B cell (primary cell): ENCODE measurements around the gene CCDC85C. TPM values are rescaled to one million over a fixed set of nuclear protein-coding genes. Genes with fewer than 3 reads are reported as not detected.

Experiments used
- ATAC-seq: fragments of 200-7000 bp; cut with Tn5 transposase; one replicate; pipeline ENCODE4 v1.10.0; 2021; ENCODE audit warnings: low read depth, mild to moderate bottlenecking, moderate number of reproducible peaks, moderate library complexity
- CTCF ChIA-PET: fragments of 350-600 bp; sonication (Branson Sonifier 250); formaldehyde crosslinking; loops from one replicate; lab custom pipeline; 2021; ENCODE audit warnings: antibody characterized with exemption, inconsistent platforms; lab: Charles Lee
- POLR2A ChIA-PET: fragments of 350-600 bp; sonication (Branson Sonifier 250); formaldehyde crosslinking; loops from one replicate; lab custom pipeline; 2021; ENCODE audit warnings: antibody characterized with exemption; lab: Charles Lee
- DNase-seq: peaks from one replicate; pipeline ENCODE4 v3.0.0; 2013
- H2AFZ ChIP-seq: 2 replicates; pipeline ENCODE4 v1.6.1; 2012; ENCODE audit warnings: mild to moderate bottlenecking, low read depth, low read length; ENCODE audit not compliant: insufficient read depth, poor library complexity, severe bottlenecking
- H3K27ac ChIP-seq, 2 donors: 1 replicate in 1 of 2; 2 replicates in 1 of 2; pipeline ENCODE4 v1.5.1; 2012 to 2013; ENCODE audit warnings: low read length in 2 of 2, mild to moderate bottlenecking in 2 of 2, moderate library complexity in 1 of 2
- H3K27me3 ChIP-seq, 4 experiments: fragments of 200-600 bp in 1 of 4; sonication (generic) in 1 of 4; replicated peaks in 1 of 4; 1 replicate in 2 of 4; 2 replicates in 2 of 4; pipeline versions ENCODE4 v1.6.1 to v1.7.0; 2013 to 2016; ENCODE audit warnings: low read length in 3 of 4, mild to moderate bottlenecking in 2 of 4, mixed read lengths in 1 of 4, moderate library complexity in 1 of 4; ENCODE audit not compliant: insufficient read depth in 4 of 4, control insufficient read depth in 3 of 4; ENCODE audit errors: control extremely low read depth in 1 of 4
- H3K36me3 ChIP-seq, 2 experiments: replicated peaks in 1 of 2; 1 replicate in 1 of 2; 2 replicates in 1 of 2; pipeline versions ENCODE4 v1.6.1 to v1.7.1; 2013; ENCODE audit warnings: low read length in 1 of 2; ENCODE audit not compliant: insufficient read depth in 2 of 2, control insufficient read depth in 1 of 2; ENCODE audit errors: control extremely low read depth in 1 of 2, extremely low read depth in 1 of 2
- H3K4me1 ChIP-seq, 2 donors: fragments of 200-600 bp in 1 of 2; sonication (generic) in 1 of 2; 1 replicate in 1 of 2; 2 replicates in 1 of 2; pipeline versions ENCODE4 v1.5.1 to v1.6.1; 2013 to 2017; ENCODE audit warnings: low read length in 2 of 2; ENCODE audit not compliant: control insufficient read depth in 2 of 2, insufficient read depth in 2 of 2
- H3K4me2 ChIP-seq: replicated peaks from 2 replicates; pipeline ENCODE3; 2012; ENCODE audit warnings: mild to moderate bottlenecking, low read depth, low read length; ENCODE audit not compliant: poor library complexity, severe bottlenecking
- H3K4me3 ChIP-seq, 5 experiments: fragments of 200-600 bp in 1 of 5; sonication (generic) in 1 of 5; 1 replicate in 3 of 5; 2 replicates in 2 of 5; pipeline versions ENCODE4 v1.5.1 to v1.7.0; 2011 to 2016; ENCODE audit warnings: low read length in 4 of 5, mild to moderate bottlenecking in 4 of 5, low read depth in 2 of 5, control low read depth in 1 of 5, moderate library complexity in 1 of 5; ENCODE audit not compliant: insufficient read depth in 1 of 5; ENCODE audit errors: control extremely low read depth in 1 of 5, extremely low read depth in 1 of 5
- H3K79me2 ChIP-seq: fragments of 200-600 bp; sonication (generic); one replicate; pipeline ENCODE4 v1.6.0; 2016; ENCODE audit warnings: low read length; ENCODE audit not compliant: control insufficient read depth, insufficient read depth
- H3K9ac ChIP-seq: fragments of 200-600 bp; sonication (generic); 2 replicates; pipeline ENCODE4 v1.6.1; 2017; ENCODE audit warnings: mild to moderate bottlenecking, low read length, moderate library complexity
- H3K9me3 ChIP-seq, 3 donors: one replicate each; pipeline versions ENCODE4 v1.6.1 to v1.7.1; 2013; ENCODE audit warnings: low read length in 2 of 3; ENCODE audit not compliant: control insufficient read depth in 2 of 3, insufficient read depth in 1 of 3; ENCODE audit errors: control extremely low read depth in 1 of 3
- H4K20me1 ChIP-seq: 2 replicates; pipeline ENCODE4 v1.6.0; 2012; ENCODE audit warnings: mild to moderate bottlenecking, low read length; ENCODE audit not compliant: insufficient read depth, control insufficient read depth, poor library complexity, severe bottlenecking
- H3K27ac Mint-ChIP-seq: one replicate; pipeline ENCODE4 v1.8.0; 2021; ENCODE audit warnings: mixed read lengths
- H3K27me3 Mint-ChIP-seq: one replicate; pipeline ENCODE4 v1.8.0; 2021; ENCODE audit warnings: mixed read lengths
- H3K4me1 Mint-ChIP-seq: one replicate; pipeline ENCODE4 v1.8.0; 2021; ENCODE audit warnings: mixed read lengths
- H3K4me3 Mint-ChIP-seq: one replicate; pipeline ENCODE4 v1.8.0; 2021; ENCODE audit warnings: mixed read lengths
- H3K9me3 Mint-ChIP-seq: one replicate; pipeline ENCODE4 v1.8.0; 2022; ENCODE audit warnings: mixed read lengths; ENCODE audit not compliant: insufficient read depth
- EZH2 ChIP-seq: IDR thresholded peaks from 2 replicates; pipeline ENCODE4 v1.6.1; 2012; ENCODE audit warnings: borderline replicate concordance, low read depth, mild to moderate bottlenecking, moderate library complexity, low read length; ENCODE audit not compliant: insufficient read depth, poor library complexity, severe bottlenecking
- WGBS: methylation state at CpG from one replicate; pipeline ENCODE4 v1.1.5; 2013; ENCODE audit warnings: missing lambda C conversion rate; ENCODE audit not compliant: insufficient coverage; 5-methylcytosine and 5-hydroxymethylcytosine counted together
- intact Hi-C: fragments of 100-400 bp; cut with micrococcal nuclease; formaldehyde crosslinking; loops from one replicate; pipeline ENCODE4 v1.10.0; 2022
- polyA plus RNA-seq: library from polyadenylated mRNA; depleted of rRNA; stranded (reverse); fragments of >200 nt; gene quantifications from 2 replicates; pipeline ENCODE4 v1.2.3, GENCODE V29; 2012
- total RNA-seq, 2 donors: library from RNA; stranded (reverse); fragments of 120-200 nt in 1 of 2; gene quantifications; 1 replicate in 1 of 2; 2 replicates in 1 of 2; pipeline versions ENCODE4 v1.2.3 to v1.2.4, GENCODE V29; 2013 to 2022
- TF ChIP-seq, protein P1 (sequence below): fragments of 200-600 bp; IDR thresholded peaks from one replicate; pipeline ENCODE4 v1.8.0; 2022; ENCODE audit warnings: antibody characterized with exemption, mild to moderate bottlenecking

The CCDC85C gene
- total and polyA plus RNA-seq, 2 donors (not counting 1 experiment from before 2014, with no cell fraction given): 0.52 to 2.7 TPM

DNA sequence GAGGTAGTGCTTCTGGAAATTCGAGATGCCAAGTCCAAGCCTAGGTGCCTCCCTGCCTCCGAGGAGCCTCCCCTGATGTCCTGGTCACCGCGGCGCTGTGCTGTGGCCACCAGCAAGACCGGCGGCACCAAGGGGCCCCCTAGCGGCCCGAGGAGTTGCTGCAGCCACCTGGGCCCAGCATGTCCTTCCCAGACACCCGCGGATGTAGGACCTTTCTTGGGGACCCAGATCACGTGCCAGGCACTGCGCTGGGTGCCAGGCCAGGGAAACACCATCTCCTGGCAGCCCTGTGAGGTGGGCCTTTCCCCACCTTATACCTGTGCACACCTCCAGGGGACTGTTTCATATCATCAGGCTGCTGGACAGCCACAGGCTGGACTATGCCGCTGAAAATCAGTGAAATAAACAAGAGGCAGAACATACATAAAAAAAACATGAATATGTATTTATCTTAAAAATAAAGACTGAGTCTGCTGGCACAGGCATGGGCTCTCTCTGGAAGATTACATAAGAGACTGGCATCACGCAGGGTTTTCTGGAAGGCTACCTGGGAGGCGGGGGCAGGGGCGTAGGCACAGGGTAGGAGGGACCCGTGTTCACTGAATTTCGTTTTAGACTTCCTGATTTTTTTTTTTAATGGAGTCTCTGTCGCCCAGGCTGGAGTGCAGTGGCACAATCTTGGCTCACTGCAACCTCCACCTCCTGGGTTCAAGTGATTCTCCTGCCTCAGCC is 25.0 kb upstream of the CCDC85C start:
- no peak overlapping the region for H3K4me3 Mint-ChIP-seq
- Histone ChIP-seq H4K20me1 (no peaks in the 10 kb centered on the region), H3K27me3 (peaks cover 0 to 13% (median 0%) of the 10 kb centered on the region in 4 experiments), H3K79me2 (no peaks in the 10 kb centered on the region), H3K4me3 (no peak overlapping the region), H3K36me3 (no peaks in the 10 kb centered on the region), H3K9ac (no peak overlapping the region), H3K4me2 (no peak overlapping the region), H3K9me3 (no peaks in the 10 kb centered on the region), H3K4me1 (peaks cover 0 to 4% of the 10 kb centered on the region in 2 donors), H2AFZ (no peak overlapping the region), H3K27ac (no peak overlapping the region)
- ChIA-PET CTCF (interaction anchor here (0.9 to 1.2 kb wide), 6 partner anchors 23 to 236 kb away, joined by 4 to 6 read pairs (median 4); partner anchors contain the start of gene CCDC85C), POLR2A (no interaction called here)
- DNase-seq (peak; percentile 53), ATAC-seq (peak; percentile 61)
- peaks cover 3% of the 10 kb centered on the region for H3K4me1 Mint-ChIP-seq
- intact Hi-C loops: loop anchor here (1.0 kb wide), 1 partner anchor 111 kb away; no protein-coding TSS in a partner anchor
- H3K9me3 Mint-ChIP-seq: no peaks in the 10 kb centered on the region
- peaks cover 37% of the 10 kb centered on the region for H3K27me3 Mint-ChIP-seq
- no peak overlapping the region for H3K27ac Mint-ChIP-seq
- TF ChIP-seq EZH2: no peak
- TF ChIP-seq, protein P1, sequence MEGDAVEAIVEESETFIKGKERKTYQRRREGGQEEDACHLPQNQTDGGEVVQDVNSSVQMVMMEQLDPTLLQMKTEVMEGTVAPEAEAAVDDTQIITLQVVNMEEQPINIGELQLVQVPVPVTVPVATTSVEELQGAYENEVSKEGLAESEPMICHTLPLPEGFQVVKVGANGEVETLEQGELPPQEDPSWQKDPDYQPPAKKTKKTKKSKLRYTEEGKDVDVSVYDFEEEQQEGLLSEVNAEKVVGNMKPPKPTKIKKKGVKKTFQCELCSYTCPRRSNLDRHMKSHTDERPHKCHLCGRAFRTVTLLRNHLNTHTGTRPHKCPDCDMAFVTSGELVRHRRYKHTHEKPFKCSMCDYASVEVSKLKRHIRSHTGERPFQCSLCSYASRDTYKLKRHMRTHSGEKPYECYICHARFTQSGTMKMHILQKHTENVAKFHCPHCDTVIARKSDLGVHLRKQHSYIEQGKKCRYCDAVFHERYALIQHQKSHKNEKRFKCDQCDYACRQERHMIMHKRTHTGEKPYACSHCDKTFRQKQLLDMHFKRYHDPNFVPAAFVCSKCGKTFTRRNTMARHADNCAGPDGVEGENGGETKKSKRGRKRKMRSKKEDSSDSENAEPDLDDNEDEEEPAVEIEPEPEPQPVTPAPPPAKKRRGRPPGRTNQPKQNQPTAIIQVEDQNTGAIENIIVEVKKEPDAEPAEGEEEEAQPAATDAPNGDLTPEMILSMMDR: peak; percentile 81
- 23% methylated on average over 19 of the region's 20 CpGs for WGBS
